ENCODE results near the gene CCDC137.
"Not testable (repeated sequence)": the region's sequence is repeated elsewhere in the genome, so short reads cannot be mapped to it uniquely, and the experiment has no call there.

Gene CCDC137

GRCh38 chr17:81667754-81668153, 1.2 kb downstream of the CCDC137 start:
- H3K27me3 ChIP-seq: no peaks in the 10 kb centered on the region
- H3K4me1 ChIP-seq (ENCODE audit: control insufficient read depth in 1 of 2, insufficient read depth in 1 of 2, low read depth in 1 of 2, low read length in 1 of 2): peaks cover 28 to 30% of the 10 kb centered on the region in 2 experiments
- H3K4me3 ChIP-seq (ENCODE audit: low read depth in 1 of 2, low read length in 1 of 2): no peak overlapping the region
- no peak overlapping the region for H3K27ac ChIP-seq
- no peak for TF ChIP-seq CTCF (IDR thresholded peaks at IDR 0.05)
- H3K36me3 ChIP-seq: peaks cover 45% of the 10 kb centered on the region
- H3K9me3 ChIP-seq: no peaks in the 10 kb centered on the region

GRCh38 chr17:81672504-81672903, 6.0 kb downstream of the CCDC137 start:
- H3K36me3 ChIP-seq: peaks cover 59% of the 10 kb centered on the region
- H3K27me3 ChIP-seq: no peaks in the 10 kb centered on the region
- H3K4me1 ChIP-seq (ENCODE audit: control insufficient read depth in 1 of 2, insufficient read depth in 1 of 2, low read depth in 1 of 2, low read length in 1 of 2): peaks cover 9 to 10% of the 10 kb centered on the region in 2 experiments
- H3K9me3 ChIP-seq: no peaks in the 10 kb centered on the region
- H3K27ac ChIP-seq: no peak overlapping the region
- no peak for TF ChIP-seq CTCF (IDR thresholded peaks at IDR 0.05)
- H3K4me3 ChIP-seq (ENCODE audit: low read depth in 1 of 2, low read length in 1 of 2): no peak overlapping the region

- H3K27me3 ChIP-seq: no peaks in the 10 kb centered on the region
- H3K27ac ChIP-seq: no peak overlapping the region
- H3K9me3 ChIP-seq: no peaks in the 10 kb centered on the region
- peaks cover 4 to 6% of the 10 kb centered on the region in 2 experiments for H3K4me1 ChIP-seq (ENCODE audit: control insufficient read depth in 1 of 2, insufficient read depth in 1 of 2, low read depth in 1 of 2, low read length in 1 of 2)
- no peak for TF ChIP-seq CTCF (IDR thresholded peaks at IDR 0.05)
- no peak overlapping the region for H3K4me3 ChIP-seq (ENCODE audit: low read depth in 1 of 2, low read length in 1 of 2)
- H3K36me3 ChIP-seq: peaks cover 59% of the 10 kb centered on the region
Measured at GRCh38 chr17:81672954-81673353, 6.4 kb downstream of the CCDC137 start.

- Histone ChIP-seq H3K36me3 (peaks cover 55% of the 10 kb centered on the region), H3K4me1 (ENCODE audit: control insufficient read depth in 1 of 2, insufficient read depth in 1 of 2, low read depth in 1 of 2, low read length in 1 of 2) (no peaks in the 10 kb centered on the region), H3K9me3 (no peaks in the 10 kb centered on the region)
Measured at GRCh38 chr17:81673561-81674258, 7.2 kb downstream of the CCDC137 start.

GRCh38 chr17:81675515-81676221, 9.1 kb downstream of the CCDC137 start:
- TF ChIP-seq CTCF (IDR thresholded peaks at IDR 0.05): peak; percentile 43
- H3K4me1 ChIP-seq (ENCODE audit: control insufficient read depth in 1 of 2, insufficient read depth in 1 of 2, low read depth in 1 of 2, low read length in 1 of 2); H3K27me3 ChIP-seq; H3K4me3 ChIP-seq (ENCODE audit: low read depth in 1 of 2, low read length in 1 of 2); H3K27ac ChIP-seq; H3K9me3 ChIP-seq: not testable (repeated sequence)
- peaks cover 40% of the 10 kb centered on the region for H3K36me3 ChIP-seq

More at GRCh38 chr17:81673561-81674258, 7.2 kb downstream of the CCDC137 start:
- no peak overlapping the region for H3K27ac ChIP-seq
- no peak overlapping the region for H3K4me3 ChIP-seq (ENCODE audit: low read depth in 1 of 2, low read length in 1 of 2)
- no peaks in the 10 kb centered on the region for H3K27me3 ChIP-seq
- TF ChIP-seq CTCF (IDR thresholded peaks at IDR 0.05): no peak
